HFF-Myc (cell line): ENCODE results near the gene DLG3.

Experiments
- DNase-seq: peaks from one replicate; pipeline ENCODE4 v3.0.0-alpha.2; 2011; ENCODE audit warnings: low read depth; ENCODE audit errors: extremely low read depth
- H3K4me3 ChIP-seq: replicated peaks from 2 replicates; pipeline ENCODE4 v1.5.1; 2011; ENCODE audit warnings: low read depth, mild to moderate bottlenecking, control low read depth, low read length
- TF ChIP-seq, protein P1 (sequence below): IDR thresholded peaks from 2 replicates; pipeline ENCODE4 v1.5.1; 2012; ENCODE audit warnings: mild to moderate bottlenecking, low read depth, low read length, control low read depth; ENCODE audit errors: missing control alignments

DLG3 gene

DNA sequence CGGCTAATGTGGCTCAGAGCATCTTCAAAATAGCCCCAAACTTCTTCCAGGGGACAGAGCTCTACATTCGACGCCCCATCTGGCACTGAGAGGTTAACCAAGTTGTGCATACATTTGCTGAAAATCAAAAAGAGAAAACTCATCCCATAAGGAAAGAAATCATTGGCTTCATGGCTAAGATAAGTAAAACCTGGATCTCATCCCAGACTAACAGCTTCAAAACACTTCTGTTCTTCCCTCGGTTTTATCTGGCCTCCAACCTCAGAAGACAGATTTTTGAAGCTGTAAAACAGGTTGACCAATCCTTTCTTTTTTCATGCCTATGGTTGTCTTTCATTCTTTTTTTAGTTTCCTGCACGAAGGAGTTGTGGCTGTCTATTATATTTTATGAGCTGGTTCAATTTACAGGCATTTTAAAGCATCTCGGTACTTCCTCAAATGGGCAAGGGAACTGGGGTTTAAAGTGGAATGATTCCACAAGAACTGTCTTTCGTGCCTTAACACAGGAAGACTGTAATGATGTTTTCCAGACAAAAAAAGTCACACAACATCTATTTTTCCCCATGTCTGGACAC is 107.6 kb downstream of the DLG3 start:
- DNase-seq = no peak
- H3K4me3 ChIP-seq = no peak overlapping the region
- TF ChIP-seq, protein P1, sequence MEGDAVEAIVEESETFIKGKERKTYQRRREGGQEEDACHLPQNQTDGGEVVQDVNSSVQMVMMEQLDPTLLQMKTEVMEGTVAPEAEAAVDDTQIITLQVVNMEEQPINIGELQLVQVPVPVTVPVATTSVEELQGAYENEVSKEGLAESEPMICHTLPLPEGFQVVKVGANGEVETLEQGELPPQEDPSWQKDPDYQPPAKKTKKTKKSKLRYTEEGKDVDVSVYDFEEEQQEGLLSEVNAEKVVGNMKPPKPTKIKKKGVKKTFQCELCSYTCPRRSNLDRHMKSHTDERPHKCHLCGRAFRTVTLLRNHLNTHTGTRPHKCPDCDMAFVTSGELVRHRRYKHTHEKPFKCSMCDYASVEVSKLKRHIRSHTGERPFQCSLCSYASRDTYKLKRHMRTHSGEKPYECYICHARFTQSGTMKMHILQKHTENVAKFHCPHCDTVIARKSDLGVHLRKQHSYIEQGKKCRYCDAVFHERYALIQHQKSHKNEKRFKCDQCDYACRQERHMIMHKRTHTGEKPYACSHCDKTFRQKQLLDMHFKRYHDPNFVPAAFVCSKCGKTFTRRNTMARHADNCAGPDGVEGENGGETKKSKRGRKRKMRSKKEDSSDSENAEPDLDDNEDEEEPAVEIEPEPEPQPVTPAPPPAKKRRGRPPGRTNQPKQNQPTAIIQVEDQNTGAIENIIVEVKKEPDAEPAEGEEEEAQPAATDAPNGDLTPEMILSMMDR = no peak

DNA sequence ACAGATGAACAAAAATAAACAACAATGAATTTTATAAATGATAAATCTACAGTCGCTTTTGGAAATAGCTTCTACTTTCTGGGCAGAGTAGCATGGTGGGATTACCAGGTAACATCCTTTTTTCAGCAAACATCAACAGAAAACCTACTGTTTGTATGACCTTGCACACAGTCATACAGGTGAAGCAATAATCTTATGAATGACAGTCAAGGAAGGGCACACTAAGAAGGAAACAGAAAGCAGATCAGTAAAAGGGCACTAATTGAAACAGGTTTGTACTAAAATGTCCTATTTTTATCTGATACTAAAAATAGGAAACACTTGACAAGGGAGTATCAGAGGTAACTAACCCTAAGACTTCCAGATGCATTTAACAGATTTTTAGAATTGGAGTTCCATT is 108.9 kb downstream of the DLG3 start:
- no peak for DNase-seq
- TF ChIP-seq, protein P1 = no peak
- H3K4me3 ChIP-seq = no peak overlapping the region

DNA sequence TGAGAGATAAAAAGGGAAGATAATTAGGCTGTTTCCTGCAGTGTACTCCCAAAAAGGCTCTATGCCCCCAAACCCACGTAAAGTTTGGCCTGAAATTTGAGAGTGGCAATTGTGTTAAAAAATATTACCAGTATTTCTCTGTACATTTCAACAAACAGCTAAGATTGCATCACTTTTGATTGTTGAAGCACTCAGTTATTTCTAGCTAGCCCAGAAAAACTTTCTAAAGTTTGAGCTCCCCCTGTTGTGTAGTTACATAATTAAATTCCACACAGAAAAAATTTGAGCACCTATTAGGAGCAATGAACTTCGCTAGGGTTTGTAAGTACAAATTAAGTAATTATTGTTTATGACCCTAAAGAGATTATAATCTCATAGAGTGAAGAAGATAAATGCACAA is 109.4 kb downstream of the DLG3 start:
- H3K4me3 ChIP-seq = no peak overlapping the region
- TF ChIP-seq, protein P1 = no peak
- DNase-seq = no peak

DNA sequence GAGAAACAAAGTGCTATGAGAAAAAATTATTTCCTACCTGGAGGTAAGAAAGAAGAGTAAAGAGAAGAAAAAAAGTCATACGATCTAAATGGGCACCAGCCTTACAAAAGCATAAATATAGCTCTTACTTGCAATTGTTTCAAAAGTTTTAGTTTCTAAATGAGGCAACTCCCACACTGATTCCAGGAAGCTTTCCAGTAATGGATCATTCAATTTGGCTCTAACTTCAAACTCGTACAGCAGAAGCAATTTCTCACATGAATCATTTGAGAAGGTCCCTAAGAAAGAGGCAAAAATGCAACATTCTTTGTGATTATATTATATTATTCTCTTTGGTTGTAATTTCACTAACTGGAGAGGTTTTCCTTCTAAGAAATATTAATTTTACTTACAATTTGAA is 109.9 kb downstream of the DLG3 start:
- DNase-seq = no peak
- TF ChIP-seq, protein P1 = no peak
- H3K4me3 ChIP-seq = no peak overlapping the region

DNA sequence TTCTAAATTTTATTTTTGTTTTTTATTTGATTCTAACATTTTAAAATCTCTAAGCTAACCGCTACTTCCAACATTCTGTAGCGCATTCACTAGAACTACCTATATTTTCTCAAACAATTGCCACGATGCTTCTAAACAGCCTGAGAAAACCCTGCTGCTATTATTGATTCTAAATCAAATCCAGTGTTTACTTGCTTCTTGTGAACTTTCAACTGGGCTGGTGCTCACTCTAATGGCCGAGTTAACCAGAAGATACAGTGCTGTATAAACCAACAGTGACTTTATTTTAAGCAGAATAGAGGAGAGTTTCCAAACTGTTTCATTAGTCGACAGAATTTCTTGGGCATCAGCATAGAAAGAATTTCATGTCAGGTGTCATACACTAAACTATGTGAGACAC is 110.3 kb downstream of the DLG3 start:
- no peak for DNase-seq
- H3K4me3 ChIP-seq = no peak overlapping the region
- TF ChIP-seq, protein P1 = no peak
